ENCODE results near the gene ZBTB7A.

Gene ZBTB7A

DNA sequence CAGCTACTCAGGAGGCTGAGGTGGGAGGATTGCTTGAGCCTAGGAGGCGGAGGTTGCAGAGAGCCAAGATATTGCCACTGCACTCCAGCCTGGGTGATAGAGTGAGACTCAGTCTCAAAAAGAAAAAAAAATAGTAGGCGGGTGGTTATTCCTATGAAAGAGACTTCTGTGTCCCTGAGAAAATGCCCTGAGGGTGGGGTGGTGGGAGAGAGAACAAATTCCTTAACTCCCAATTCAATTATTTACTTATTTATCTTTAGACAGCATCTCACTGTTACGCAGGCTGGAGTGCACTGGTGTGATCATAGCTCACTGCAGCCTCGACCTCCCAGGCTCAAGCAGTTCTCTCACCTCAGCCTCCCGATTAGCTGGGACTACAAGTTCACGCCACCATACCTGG, 71.1 kb downstream of the ZBTB7A start:
- H3K27me3 ChIP-seq (ENCODE audit: low read depth, low read length), result no peaks in the 10 kb centered on the region
- no peaks in the 10 kb centered on the region for H3K36me3 ChIP-seq (replicated peaks; ENCODE audit: low read depth, low read length)
- no peak for TF ChIP-seq EZH2phosphoT487 (IDR thresholded peaks at IDR 0.05; ENCODE audit: low read depth)
- TF ChIP-seq, protein P1, sequence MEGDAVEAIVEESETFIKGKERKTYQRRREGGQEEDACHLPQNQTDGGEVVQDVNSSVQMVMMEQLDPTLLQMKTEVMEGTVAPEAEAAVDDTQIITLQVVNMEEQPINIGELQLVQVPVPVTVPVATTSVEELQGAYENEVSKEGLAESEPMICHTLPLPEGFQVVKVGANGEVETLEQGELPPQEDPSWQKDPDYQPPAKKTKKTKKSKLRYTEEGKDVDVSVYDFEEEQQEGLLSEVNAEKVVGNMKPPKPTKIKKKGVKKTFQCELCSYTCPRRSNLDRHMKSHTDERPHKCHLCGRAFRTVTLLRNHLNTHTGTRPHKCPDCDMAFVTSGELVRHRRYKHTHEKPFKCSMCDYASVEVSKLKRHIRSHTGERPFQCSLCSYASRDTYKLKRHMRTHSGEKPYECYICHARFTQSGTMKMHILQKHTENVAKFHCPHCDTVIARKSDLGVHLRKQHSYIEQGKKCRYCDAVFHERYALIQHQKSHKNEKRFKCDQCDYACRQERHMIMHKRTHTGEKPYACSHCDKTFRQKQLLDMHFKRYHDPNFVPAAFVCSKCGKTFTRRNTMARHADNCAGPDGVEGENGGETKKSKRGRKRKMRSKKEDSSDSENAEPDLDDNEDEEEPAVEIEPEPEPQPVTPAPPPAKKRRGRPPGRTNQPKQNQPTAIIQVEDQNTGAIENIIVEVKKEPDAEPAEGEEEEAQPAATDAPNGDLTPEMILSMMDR (IDR thresholded peaks at IDR 0.05; ENCODE audit: low read depth, low read length), result no peak
- H3K79me2 ChIP-seq (ENCODE audit: low read length), result no peaks in the 10 kb centered on the region
- H3K4me3 ChIP-seq (ENCODE audit: low read length), result no peak overlapping the region
- H3K27ac ChIP-seq (ENCODE audit: low read length), result no peak overlapping the region
- no peaks in the 10 kb centered on the region for H3K9me3 ChIP-seq (ENCODE audit: insufficient read depth, low read length)
- H3K4me1 ChIP-seq (ENCODE audit: low read length), result no peaks in the 10 kb centered on the region; the same call in 1 of the 2 replicates
- no peak overlapping the region for H2AFZ ChIP-seq (ENCODE audit: low read depth, low read length)
- H4K20me1 ChIP-seq (ENCODE audit: insufficient read depth, low read length), result no peaks in the 10 kb centered on the region
- no peak overlapping the region for H3K9ac ChIP-seq (ENCODE audit: low read length)
- H3K4me2 ChIP-seq (ENCODE audit: low read length), result no peak overlapping the region

All from OCI-LY3 (cell line).